Liver (tissue), 9 donors: ENCODE results near the gene ERVMER34-1. TPM values are rescaled to one million over a fixed set of nuclear protein-coding genes. Genes with fewer than 3 reads are reported as not detected.

Source experiments
- DNase-seq: peaks from one replicate; pipeline ENCODE4 v3.0.0-alpha.2; 2017; ENCODE audit warnings: low spot score
- H3K27ac ChIP-seq, 2 donors: one replicate each; pipeline ENCODE4 v1.7.0; 2013; ENCODE audit warnings: inconsistent platforms in 2 of 2, low read length in 2 of 2, control low read depth in 1 of 2, low read depth in 1 of 2, mild to moderate bottlenecking in 1 of 2
- H3K27me3 ChIP-seq, 4 donors: one replicate each; pipeline versions ENCODE4 v1.6.1 to v1.7.0; 2013; ENCODE audit warnings: low read length in 3 of 4, inconsistent platforms in 1 of 4, mild to moderate bottlenecking in 1 of 4, moderate library complexity in 1 of 4; ENCODE audit not compliant: control insufficient read depth in 4 of 4, insufficient read depth in 4 of 4
- H3K36me3 ChIP-seq, 4 donors: one replicate each; pipeline versions ENCODE4 v1.6.1 to v1.7.0; 2013; ENCODE audit warnings: low read length in 3 of 4, mild to moderate bottlenecking in 3 of 4, low read depth in 1 of 4, moderate library complexity in 1 of 4; ENCODE audit not compliant: control insufficient read depth in 4 of 4, insufficient read depth in 3 of 4
- H3K4me1 ChIP-seq, 4 donors: one replicate each; pipeline versions ENCODE4 v1.6.1 to v1.7.0; 2013; ENCODE audit warnings: low read length in 3 of 4, mild to moderate bottlenecking in 3 of 4, moderate library complexity in 1 of 4; ENCODE audit not compliant: control insufficient read depth in 4 of 4, insufficient read depth in 4 of 4
- H3K4me3 ChIP-seq, 3 donors: one replicate each; pipeline versions ENCODE4 v1.6.1 to v1.7.0; 2013; ENCODE audit warnings: low read length in 3 of 3, control low read depth in 1 of 3, low read depth in 1 of 3, mild to moderate bottlenecking in 1 of 3
- H3K9ac ChIP-seq, 2 donors: one replicate each; pipeline ENCODE4 v1.7.0; 2013; ENCODE audit warnings: low read length in 2 of 2, mild to moderate bottlenecking in 2 of 2, moderate library complexity in 2 of 2, control low read depth in 1 of 2, low read depth in 1 of 2
- H3K9me3 ChIP-seq, 4 donors: one replicate each; pipeline versions ENCODE4 v1.6.1 to v1.7.0; 2013; ENCODE audit warnings: low read length in 3 of 4; ENCODE audit not compliant: control insufficient read depth in 4 of 4
- EGR1 ChIP-seq, 2 donors: IDR thresholded peaks; 2 replicates each; pipeline ENCODE4 v1.6.1; 2016 to 2018; ENCODE audit warnings: antibody characterized with exemption in 2 of 2, low read depth in 2 of 2
- FOXA1 ChIP-seq: IDR thresholded peaks from 2 replicates; pipeline ENCODE4 v1.6.1; 2016; ENCODE audit warnings: antibody characterized with exemption
- FOXA2 ChIP-seq: IDR thresholded peaks from 2 replicates; pipeline ENCODE4 v1.6.1; 2016; ENCODE audit warnings: antibody characterized with exemption
- GABPA ChIP-seq, 2 donors: IDR thresholded peaks in 1 of 2; conservative IDR thresholded peaks in 1 of 2; 2 replicates each; pipeline ENCODE4 v1.6.1; 2016; ENCODE audit warnings: antibody characterized with exemption in 2 of 2, mild to moderate bottlenecking in 1 of 2, moderate library complexity in 1 of 2
- HNF4A ChIP-seq, 2 donors: conservative IDR thresholded peaks; 2 replicates each; pipeline ENCODE4 v1.6.1; 2016; ENCODE audit warnings: antibody characterized with exemption in 2 of 2, mild to moderate bottlenecking in 2 of 2
- HNF4G ChIP-seq: IDR thresholded peaks from 2 replicates; pipeline ENCODE4 v1.6.1; 2016; ENCODE audit warnings: antibody characterized with exemption
- NR2F2 ChIP-seq: IDR thresholded peaks from 2 replicates; pipeline ENCODE4 v1.6.1; 2016; ENCODE audit warnings: antibody characterized with exemption
- RAD21 ChIP-seq, 2 donors: IDR thresholded peaks; 2 replicates each; pipeline ENCODE4 v1.6.1; 2016; ENCODE audit warnings: antibody characterized with exemption in 2 of 2, mild to moderate bottlenecking in 2 of 2
- REST ChIP-seq: IDR thresholded peaks from 2 replicates; pipeline ENCODE4 v1.6.1; 2016; ENCODE audit warnings: antibody characterized with exemption, mild to moderate bottlenecking
- RXRA ChIP-seq, 2 donors: IDR thresholded peaks; 2 replicates each; pipeline ENCODE4 v1.6.1; 2017 to 2018; ENCODE audit warnings: antibody characterized with exemption in 2 of 2, mild to moderate bottlenecking in 1 of 2
- SP1 ChIP-seq: IDR thresholded peaks from 2 replicates; pipeline ENCODE4 v1.6.1; 2018; ENCODE audit warnings: antibody characterized with exemption, mild to moderate bottlenecking
- TAF1 ChIP-seq: conservative IDR thresholded peaks from 2 replicates; pipeline ENCODE4 v1.6.1; 2016; ENCODE audit warnings: antibody characterized with exemption, mild to moderate bottlenecking
- ZBTB33 ChIP-seq: IDR thresholded peaks from 2 replicates; pipeline ENCODE4 v1.6.1; 2016; ENCODE audit warnings: antibody characterized with exemption
- WGBS: extraction: QIAGEN DNeasy Blood & Tissue Kit; methylation state at CpG from one replicate; pipeline ENCODE4 v1.1.7; 2013; 5-methylcytosine and 5-hydroxymethylcytosine counted together
- polyA plus RNA-seq, 2 donors: library from polyadenylated mRNA; stranded (reverse) in 1 of 2; unstranded in 1 of 2; fragments of 200-250 nt in 1 of 2; fragments of >200 nt in 1 of 2; fragmentation: Nextera tagmentation in 1 of 2; extraction: Ambion mirVana in 1 of 2; gene quantifications; one replicate each; pipeline versions ENCODE4 v1.2.1 to v1.2.3, GENCODE V29; 2013 to 2015
- total RNA-seq, 2 donors: library from RNA; depleted of rRNA; stranded (reverse); fragments of >200 nt; gene quantifications; one replicate each; pipeline ENCODE4 v1.2.3, GENCODE V29; 2014
- TF ChIP-seq, protein P1 (sequence below): IDR thresholded peaks from 2 replicates; pipeline ENCODE4 v1.6.1; 2016; ENCODE audit warnings: antibody characterized with exemption
- TF ChIP-seq, protein P2 (sequence below): IDR thresholded peaks from 2 replicates; pipeline ENCODE4 v1.6.1; 2016; ENCODE audit warnings: antibody characterized with exemption
- donor health status: healthy.
- donor health status: healthy.
- donor health status: healthy.
- donor health status: healthy.
- donor health status: healthy.

The ERVMER34-1 gene
- total and polyA plus RNA-seq, 4 donors, result under 0.01 to 0.08 (median 0.02) TPM; not detected in 1

- Histone ChIP-seq H3K4me1 (peaks cover 2 to 10% (median 6%) of the 10 kb centered on the region in 4 donors), H3K27me3 (no peaks in the 10 kb centered on the region), H3K9me3 (no peaks in the 10 kb centered on the region), H3K36me3 (peaks cover 0 to 1% (median 0%) of the 10 kb centered on the region in 4 donors), H3K27ac (no peak overlapping the region), H3K4me3 (no peak overlapping the region), H3K9ac (no peak overlapping the region)
- DNase-seq, result no peak
- TF ChIP-seq FOXA2 (no peak), RAD21 (IDR thresholded peaks at IDR 0.05) (no peak), RXRA (IDR thresholded peaks at IDR 0.05) (no peak), REST (no peak), EGR1 (IDR thresholded peaks at IDR 0.05; ENCODE audit: low read depth in 2 of 2) (no peak), HNF4G (no peak), TAF1 (no peak), ZBTB33 (no peak)
- TF ChIP-seq, protein P1, sequence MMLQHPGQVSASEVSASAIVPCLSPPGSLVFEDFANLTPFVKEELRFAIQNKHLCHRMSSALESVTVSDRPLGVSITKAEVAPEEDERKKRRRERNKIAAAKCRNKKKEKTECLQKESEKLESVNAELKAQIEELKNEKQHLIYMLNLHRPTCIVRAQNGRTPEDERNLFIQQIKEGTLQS, result no peak
These were observed 42.1 kb downstream of the ERVMER34-1 start for GRCh38 chr4:52709155-52709554.

DNA sequence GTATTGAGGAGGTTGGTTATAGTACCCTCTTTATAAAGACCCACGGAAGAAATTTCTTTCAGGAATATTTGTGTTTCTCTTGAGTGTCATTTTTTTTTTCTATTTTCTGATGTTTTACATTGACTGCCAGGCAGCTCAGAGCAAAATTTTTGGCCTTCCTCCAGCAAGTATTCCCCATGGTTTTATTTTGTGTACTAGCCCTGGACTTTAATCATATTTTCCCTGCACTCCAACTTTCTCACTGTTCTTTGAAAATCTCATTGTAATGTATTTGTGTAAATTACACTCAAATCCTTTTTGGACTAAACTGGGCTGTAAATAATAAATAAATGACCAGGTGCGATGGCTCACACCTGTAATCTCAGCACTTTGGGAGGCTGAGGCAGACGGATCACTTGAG, 46.6 kb downstream of the ERVMER34-1 start:
- no peak overlapping the region for H3K9ac ChIP-seq
- WGBS, result 85% methylated on average over 3 of the region's 3 CpGs
- no peaks in the 10 kb centered on the region for H3K36me3 ChIP-seq
- DNase-seq, result no peak
- H3K4me3 ChIP-seq, result no peak overlapping the region
- peaks cover 0 to 2% (median 0%) of the 10 kb centered on the region in 4 donors for H3K4me1 ChIP-seq
- no peaks in the 10 kb centered on the region for H3K9me3 ChIP-seq
- H3K27ac ChIP-seq, result no peak overlapping the region
- H3K27me3 ChIP-seq, result no peaks in the 10 kb centered on the region
- TF ChIP-seq GABPA (IDR thresholded peaks at IDR 0.05 in 1 of 2, conservative IDR thresholded peaks at IDR 0.05 in 1 of 2) (no peak), RAD21 (IDR thresholded peaks at IDR 0.05) (no peak), TAF1 (no peak), FOXA1 (no peak), FOXA2 (no peak), SP1 (no peak), HNF4A (conservative IDR thresholded peaks at IDR 0.05) (no peak), ZBTB33 (no peak), NR2F2 (no peak), REST (no peak)
- TF ChIP-seq, protein P1, result no peak
- TF ChIP-seq, protein P2, sequence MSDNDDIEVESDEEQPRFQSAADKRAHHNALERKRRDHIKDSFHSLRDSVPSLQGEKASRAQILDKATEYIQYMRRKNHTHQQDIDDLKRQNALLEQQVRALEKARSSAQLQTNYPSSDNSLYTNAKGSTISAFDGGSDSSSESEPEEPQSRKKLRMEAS, result no peak
